A549 (cell line): Measurements from ENCODE around the gene YDJC. TPM values are rescaled to one million over a fixed set of nuclear protein-coding genes. Genes with fewer than 3 reads are reported as not detected.

Source experiments
- ATAC-seq, 2 experiments: fragments of 200-7000 bp in 1 of 2; fragments of >200 bp in 1 of 2; cut with Nextera tagmentation in 1 of 2; cut with Tn5 transposase in 1 of 2; 3 replicates each; pipeline versions ENCODE4 v1.8.0 to v1.9.1; 2018 to 2020; ENCODE audit warnings: mild to moderate bottlenecking in 1 of 2, moderate library complexity in 1 of 2
- CTCF ChIA-PET: fragments of 300-600 bp; sonication (Branson Sonifier 250); formaldehyde crosslinking; extraction: SDS; loops from one replicate; lab custom pipeline; 2021; ENCODE audit warnings: antibody characterized with exemption, inconsistent platforms; lab: Yijun Ruan, JAX
- POLR2A ChIA-PET: fragments of 350-600 bp; formaldehyde crosslinking; extraction: SDS; loops from one replicate; lab custom pipeline; 2021; ENCODE audit warnings: antibody characterized with exemption, inconsistent platforms; lab: Yijun Ruan, JAX
- DNase-seq, 2 experiments: peaks; one replicate each; pipeline versions ENCODE4 v3.0.0 to v3.0.0-alpha.2; 2011 to 2016; ENCODE audit warnings: low read depth in 1 of 2, low spot score in 1 of 2
- FAIRE-seq: peaks from 2 replicates; lab custom pipeline; 2011; peaks lifted over from hg19 to GRCh38; lab: Jason Lieb, UNC
- H3K27ac ChIP-seq, 2 experiments: fragments of >200 bp; sonication (Bioruptor Twin); formaldehyde crosslinking; 3 replicates each; pipeline ENCODE4 v1.5.1; 2016 to 2017
- H3K4me1 ChIP-seq: fragments of >200 bp; sonication (Bioruptor Twin); formaldehyde crosslinking; 3 replicates; pipeline ENCODE4 v1.6.1; 2016
- H3K4me2 ChIP-seq: fragments of >200 bp; sonication (Bioruptor Twin); formaldehyde crosslinking; 3 replicates; pipeline ENCODE4 v1.6.1; 2016
- H3K4me3 ChIP-seq: fragments of >200 bp; sonication (Bioruptor Twin); formaldehyde crosslinking; 3 replicates; pipeline ENCODE4 v1.5.1; 2016
- H3K9me3 ChIP-seq: fragments of >200 bp; sonication (Bioruptor Twin); formaldehyde crosslinking; 3 replicates; pipeline ENCODE4 v1.6.1; 2016
- BHLHE40 ChIP-seq: IDR thresholded peaks from 2 replicates; pipeline ENCODE4 v1.6.1; 2012; ENCODE audit warnings: low read depth, low read length, inconsistent platforms
- CBX2 ChIP-seq: fragments of 200-600 bp; sonication (generic); IDR thresholded peaks from 2 replicates; pipeline ENCODE4 v1.6.1; 2016; ENCODE audit warnings: low read depth, mild to moderate bottlenecking, borderline replicate concordance
- CBX8 ChIP-seq: fragments of 200-600 bp; sonication (generic); IDR thresholded peaks from 2 replicates; pipeline ENCODE4 v1.6.1; 2016
- CHD4 ChIP-seq: fragments of 200-600 bp; sonication (generic); IDR thresholded peaks from 2 replicates; pipeline ENCODE4 v1.6.1; 2016; ENCODE audit warnings: antibody characterized with exemption, mild to moderate bottlenecking, borderline replicate concordance
- CTCF ChIP-seq: fragments of >200 bp; sonication (Bioruptor Twin); formaldehyde crosslinking; IDR thresholded peaks from 3 replicates; pipeline ENCODE4 v1.5.1; 2016
- EP300 ChIP-seq, 2 experiments: fragments of >200 bp; sonication (Bioruptor Twin); formaldehyde crosslinking; IDR thresholded peaks; 2 replicates in 1 of 2; 3 replicates in 1 of 2; pipeline ENCODE4 v1.6.1; 2016 to 2017
- FOSB ChIP-seq: fragments of 250-450 bp; sonication (Bioruptor Pico); IDR thresholded peaks from 2 replicates; pipeline ENCODE4 v1.5.0; 2020; ENCODE audit warnings: mild to moderate bottlenecking, moderate library complexity
- FOSL2 ChIP-seq, 2 experiments: fragments of 450-650 bp in 1 of 2; fragments of >200 bp in 1 of 2; sonication (Bioruptor Twin) in 1 of 2; formaldehyde crosslinking; IDR thresholded peaks; 2 replicates each; pipeline versions ENCODE4 v1.5.0 to v1.6.1; 2016 to 2020; ENCODE audit warnings: mild to moderate bottlenecking in 1 of 2, moderate library complexity in 1 of 2
- HDAC2 ChIP-seq: fragments of 200-600 bp; sonication (generic); IDR thresholded peaks from 2 replicates; pipeline ENCODE4 v1.6.1; 2016
- HEYL ChIP-seq: fragments of 250-450 bp; sonication (Bioruptor Pico); IDR thresholded peaks from 2 replicates; pipeline ENCODE4 v1.8.0; 2021; ENCODE audit warnings: mild to moderate bottlenecking, moderate library complexity
- HOXB5 ChIP-seq: fragments of 250-450 bp; sonication (Bioruptor Pico); IDR thresholded peaks from 2 replicates; pipeline ENCODE4 v1.5.0; 2020; ENCODE audit warnings: mild to moderate bottlenecking, moderate library complexity
- JUN ChIP-seq, 2 experiments: fragments of >200 bp; sonication (Bioruptor Twin); formaldehyde crosslinking; IDR thresholded peaks; 2 replicates in 1 of 2; 3 replicates in 1 of 2; pipeline ENCODE4 v1.6.1; 2016 to 2017
- MAFK ChIP-seq: fragments of 450-650 bp; IDR thresholded peaks from 2 replicates; pipeline ENCODE4 v1.6.1; 2014; ENCODE audit not compliant: partially characterized antibody
- MAZ ChIP-seq: fragments of 150-350 bp; IDR thresholded peaks from 2 replicates; pipeline ENCODE4 v1.6.1; 2014; ENCODE audit warnings: antibody characterized with exemption, low read depth, low read length, borderline replicate concordance
- PBX3 ChIP-seq: IDR thresholded peaks from 2 replicates; pipeline ENCODE4 v1.6.1; 2012
- PHF8 ChIP-seq: fragments of 200-600 bp; sonication (generic); IDR thresholded peaks from 2 replicates; pipeline ENCODE4 v1.6.1; 2016; ENCODE audit warnings: low read depth, mild to moderate bottlenecking, antibody characterized with exemption, moderate library complexity, borderline replicate concordance
- RAD21 ChIP-seq, 2 experiments: fragments of >200 bp in 1 of 2; sonication (Bioruptor Twin) in 1 of 2; formaldehyde crosslinking in 1 of 2; IDR thresholded peaks in 1 of 2; conservative IDR thresholded peaks in 1 of 2; 2 replicates in 1 of 2; 3 replicates in 1 of 2; pipeline ENCODE4 v1.6.1; 2012 to 2018; ENCODE audit warnings: inconsistent platforms in 1 of 2
- RARB ChIP-seq: fragments of 250-450 bp; sonication (Bioruptor Pico); IDR thresholded peaks from 2 replicates; pipeline ENCODE4 v1.8.0; 2021; ENCODE audit warnings: mild to moderate bottlenecking, moderate library complexity
- TFCP2L1 ChIP-seq: fragments of 250-450 bp; sonication (Bioruptor Pico); IDR thresholded peaks from 2 replicates; pipeline ENCODE4 v1.5.0; 2021; ENCODE audit warnings: mild to moderate bottlenecking
- TP53 ChIP-seq: fragments of 250-450 bp; sonication (Bioruptor Pico); IDR thresholded peaks from 2 replicates; pipeline ENCODE4 v1.5.0; 2021; ENCODE audit warnings: mild to moderate bottlenecking, moderate library complexity
- ZNF302 ChIP-seq: fragments of 250-450 bp; sonication (Bioruptor Pico); IDR thresholded peaks from 2 replicates; pipeline ENCODE4 v1.9.0; 2021; ENCODE audit warnings: inconsistent platforms, mild to moderate bottlenecking, moderate library complexity
- ZSCAN20 ChIP-seq: fragments of 250-450 bp; sonication (Bioruptor Pico); IDR thresholded peaks from 2 replicates; pipeline ENCODE4 v1.8.0; 2022; ENCODE audit warnings: mild to moderate bottlenecking, moderate library complexity
- WGBS: methylation state at CpG from one replicate; pipeline ENCODE4 v1.1.6; 2017; ENCODE audit errors: missing lambda C conversion rate; 5-methylcytosine and 5-hydroxymethylcytosine counted together
- polyA plus RNA-seq, 4 experiments: library from polyadenylated mRNA; depleted of rRNA in 3 of 4; stranded (reverse); fragments of >200 nt; fragmentation: RNase III in 1 of 4; extraction: RNeasy Plus Mini Kit Qiagen cat#74134 plus additional on column Dnase treatment in 1 of 4; gene quantifications; 2 replicates in 3 of 4; 3 replicates in 1 of 4; pipeline ENCODE4 v1.2.3, GENCODE V29; 2011 to 2017
- TF ChIP-seq, protein P1 (sequence below): IDR thresholded peaks from 2 replicates; pipeline ENCODE4 v1.6.1; 2012
- TF ChIP-seq, protein P2 (sequence below): fragments of 250-450 bp; sonication (Bioruptor Pico); IDR thresholded peaks from 2 replicates; pipeline ENCODE4 v1.5.0; 2020; ENCODE audit warnings: low read depth, mild to moderate bottlenecking, moderate library complexity
- TF ChIP-seq, protein P3 (sequence below): fragments of 450-650 bp; IDR thresholded peaks from 2 replicates; pipeline ENCODE4 v1.6.1; 2014; ENCODE audit warnings: antibody characterized with exemption

The YDJC gene
- polyA plus RNA-seq, 2 of the 4 experiments (the other 2 are of a cell fraction), result 24.8 to 28.3 TPM

DNA sequence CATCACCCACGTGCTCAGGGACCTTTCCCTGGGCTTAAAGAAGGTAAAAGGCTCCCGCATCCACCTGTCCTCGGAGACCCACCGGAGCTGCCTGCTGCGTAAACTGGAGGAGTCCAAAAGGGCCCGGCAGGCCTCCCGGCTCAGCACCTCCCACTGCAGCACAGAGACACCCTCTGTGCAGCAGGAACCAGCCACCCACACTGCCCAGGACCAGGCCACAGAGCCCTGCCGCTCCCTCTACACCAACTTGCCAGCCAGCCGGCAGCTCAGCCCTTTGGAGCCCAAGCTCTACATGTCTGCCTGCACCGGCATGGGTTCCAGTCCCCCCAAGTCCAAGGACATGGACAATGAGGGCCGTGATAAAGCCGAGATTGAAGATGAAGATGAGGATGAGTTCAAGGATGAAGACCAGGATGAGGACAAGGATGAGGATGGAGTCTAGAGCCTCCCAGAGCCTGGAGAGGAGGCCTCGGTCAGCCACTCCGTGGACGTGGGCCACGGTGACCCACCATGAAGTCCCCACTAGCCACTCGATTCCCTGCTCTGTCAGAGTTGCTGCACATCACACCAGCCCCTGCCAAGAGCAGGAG is 6.9 kb upstream of the YDJC start:
- ATAC-seq (no peak), FAIRE-seq (no peak), DNase-seq (no peak)
- H3K4me3 ChIP-seq, result no peak overlapping the region
- no peak overlapping the region for H3K4me2 ChIP-seq
- CTCF ChIA-PET, result interaction anchor here (0.8 to 4.5 kb wide), 3 partner anchors 11 to 16 kb away, joined by 3 to 21 read pairs (median 11); no protein-coding TSS in a partner anchor
- POLR2A ChIA-PET, result no interaction called here
- 0 out of 3 replicates have a peak, but pooled peaks cover 4% of the 10 kb centered on the region for H3K4me1 ChIP-seq
- no peak overlapping the region for H3K27ac ChIP-seq
- H3K9me3 ChIP-seq, result no peaks in the 10 kb centered on the region
- WGBS, result 77% methylated on average over 10 of the region's 17 CpGs
- TF ChIP-seq HOXB5 (CRISPR knock-in tag), result no peak
- no peak for TF ChIP-seq FOSB (CRISPR knock-in tag)
- TF ChIP-seq HEYL, result no peak
- no peak for TF ChIP-seq FOSL2 (IDR thresholded peaks at IDR 0.05)
- no peak for TF ChIP-seq FOSL2 (CRISPR knock-in tag; IDR thresholded peaks at IDR 0.05)
- TF ChIP-seq PBX3, result no peak
- TF ChIP-seq RARB (CRISPR knock-in tag), result no peak
- TF ChIP-seq PHF8, result no peak
- TF ChIP-seq CHD4, result no peak
- TF ChIP-seq TFCP2L1 (CRISPR knock-in tag), result no peak
- TF ChIP-seq CBX8, result no peak

DNA sequence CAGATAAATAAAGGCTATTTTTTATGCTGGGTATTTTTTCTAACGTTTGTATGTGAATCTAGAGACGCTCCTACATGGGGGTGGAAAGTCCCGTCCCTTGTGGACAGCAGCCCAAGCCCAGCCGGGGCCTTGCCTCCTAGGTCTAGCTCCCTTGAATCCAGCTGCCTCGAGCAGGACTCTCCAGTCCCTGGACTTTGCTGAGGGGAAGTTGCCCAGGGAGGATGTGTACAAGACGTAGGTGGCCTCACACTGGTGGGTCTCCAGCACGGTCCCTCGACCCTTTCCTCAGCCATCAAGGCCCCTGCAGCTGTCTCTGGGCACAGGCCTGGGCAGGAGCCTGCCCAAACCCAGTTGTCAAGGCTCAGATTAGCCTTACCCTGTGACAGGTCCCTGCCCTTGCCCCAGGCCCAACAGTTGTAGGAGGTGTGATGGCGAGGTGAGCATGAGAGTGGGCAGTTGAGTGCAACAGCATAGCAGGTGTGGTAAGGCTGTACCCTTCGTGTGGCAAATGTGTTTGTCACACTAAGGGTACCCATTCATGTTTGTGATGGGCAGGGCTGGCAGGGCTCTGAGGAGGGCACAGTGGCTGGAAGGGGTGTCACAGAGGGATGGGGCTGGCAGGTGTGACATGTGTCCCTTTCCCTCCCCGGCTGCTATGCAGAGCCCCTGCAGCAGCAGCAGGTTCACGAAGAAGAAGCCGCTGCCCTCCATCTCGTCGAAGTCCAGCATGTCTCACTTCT is 6.1 kb upstream of the YDJC start:
- H3K4me2 ChIP-seq, result no peak overlapping the region
- no peak overlapping the region for H3K4me3 ChIP-seq
- no peak for TF ChIP-seq HDAC2
- no peak for TF ChIP-seq MAFK
- TF ChIP-seq, protein P1, sequence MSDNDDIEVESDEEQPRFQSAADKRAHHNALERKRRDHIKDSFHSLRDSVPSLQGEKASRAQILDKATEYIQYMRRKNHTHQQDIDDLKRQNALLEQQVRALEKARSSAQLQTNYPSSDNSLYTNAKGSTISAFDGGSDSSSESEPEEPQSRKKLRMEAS, result no peak
- no peak for TF ChIP-seq ZNF302 (CRISPR knock-in tag)
- DNase-seq (no peak), ATAC-seq (no peak), FAIRE-seq (no peak)
- ChIA-PET POLR2A (no interaction called here), CTCF (interaction anchor here (0.8 to 4.5 kb wide), 3 partner anchors 12 to 15 kb away, joined by 3 to 21 read pairs (median 11); no protein-coding TSS in a partner anchor)
- no peak overlapping the region for H3K27ac ChIP-seq
- WGBS, result 73% methylated on average over 10 of the region's 15 CpGs
- H3K9me3 ChIP-seq, result no peaks in the 10 kb centered on the region
- H3K4me1 ChIP-seq, result no peaks in the 10 kb centered on the region

- no peak overlapping the region for H3K27ac ChIP-seq
- H3K4me2 ChIP-seq, result no peak overlapping the region
- no peak for ATAC-seq
- ChIA-PET POLR2A (no interaction called here), CTCF (interaction anchor here (0.6 to 9.7 kb wide), 5 partner anchors 6 to 372 kb away, joined by 3 to 133 read pairs (median 11); partner anchors contain the start of gene SDF2L1)
- FAIRE-seq, result no peak
- WGBS, result 80% methylated on average over 17 of the region's 19 CpGs
- no peaks in the 10 kb centered on the region for H3K9me3 ChIP-seq
- no peak for DNase-seq
- H3K4me3 ChIP-seq, result no peak overlapping the region
- no peaks in the 10 kb centered on the region for H3K4me1 ChIP-seq
- TF ChIP-seq MAZ (no peak), RAD21 (conservative IDR thresholded peaks at IDR 0.05 in 1 of 2, IDR thresholded peaks at IDR 0.05 in 1 of 2) (no peak), CBX8 (no peak), PBX3 (no peak), ZSCAN20 (no peak), CTCF (no peak), BHLHE40 (no peak), JUN (IDR thresholded peaks at IDR 0.05) (no peak), CBX2 (no peak), EP300 (IDR thresholded peaks at IDR 0.05) (no peak), FOSL2 (IDR thresholded peaks at IDR 0.05) (no peak), FOSL2 (CRISPR knock-in tag; IDR thresholded peaks at IDR 0.05) (no peak), TP53 (CRISPR knock-in tag) (no peak)
- TF ChIP-seq, protein P2, sequence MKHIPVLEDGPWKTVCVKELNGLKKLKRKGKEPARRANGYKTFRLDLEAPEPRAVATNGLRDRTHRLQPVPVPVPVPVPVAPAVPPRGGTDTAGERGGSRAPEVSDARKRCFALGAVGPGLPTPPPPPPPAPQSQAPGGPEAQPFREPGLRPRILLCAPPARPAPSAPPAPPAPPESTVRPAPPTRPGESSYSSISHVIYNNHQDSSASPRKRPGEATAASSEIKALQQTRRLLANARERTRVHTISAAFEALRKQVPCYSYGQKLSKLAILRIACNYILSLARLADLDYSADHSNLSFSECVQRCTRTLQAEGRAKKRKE (CRISPR knock-in tag), result no peak
- TF ChIP-seq, protein P3, sequence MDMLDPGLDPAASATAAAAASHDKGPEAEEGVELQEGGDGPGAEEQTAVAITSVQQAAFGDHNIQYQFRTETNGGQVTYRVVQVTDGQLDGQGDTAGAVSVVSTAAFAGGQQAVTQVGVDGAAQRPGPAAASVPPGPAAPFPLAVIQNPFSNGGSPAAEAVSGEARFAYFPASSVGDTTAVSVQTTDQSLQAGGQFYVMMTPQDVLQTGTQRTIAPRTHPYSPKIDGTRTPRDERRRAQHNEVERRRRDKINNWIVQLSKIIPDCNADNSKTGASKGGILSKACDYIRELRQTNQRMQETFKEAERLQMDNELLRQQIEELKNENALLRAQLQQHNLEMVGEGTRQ, result no peak
Observed at GRCh38 chr22:21634844-21635243, 5.0 kb upstream of the YDJC start.
